Thyroid gland (tissue), 4 donors: ENCODE measurements around the gene DYNC1I1.

ENCODE experiments used
- POLR2A ChIP-seq, 2 donors: fragments of 450-650 bp; IDR thresholded peaks; one replicate each; pipeline ENCODE4 v1.6.1; 2017; ENCODE audit warnings: antibody characterized with exemption in 2 of 2, mild to moderate bottlenecking in 2 of 2, moderate library complexity in 1 of 2
- TF ChIP-seq, protein P1 (sequence below), 6 experiments: fragments of 200-600 bp in 3 of 6; fragments of 450-650 bp in 3 of 6; sonication (generic) in 3 of 6; IDR thresholded peaks; one replicate each; pipeline ENCODE4 v1.5.1; 2016 to 2019; ENCODE audit warnings: antibody characterized with exemption in 6 of 6, mild to moderate bottlenecking in 2 of 6, inconsistent platforms in 1 of 6, moderate library complexity in 1 of 6

DNA sequence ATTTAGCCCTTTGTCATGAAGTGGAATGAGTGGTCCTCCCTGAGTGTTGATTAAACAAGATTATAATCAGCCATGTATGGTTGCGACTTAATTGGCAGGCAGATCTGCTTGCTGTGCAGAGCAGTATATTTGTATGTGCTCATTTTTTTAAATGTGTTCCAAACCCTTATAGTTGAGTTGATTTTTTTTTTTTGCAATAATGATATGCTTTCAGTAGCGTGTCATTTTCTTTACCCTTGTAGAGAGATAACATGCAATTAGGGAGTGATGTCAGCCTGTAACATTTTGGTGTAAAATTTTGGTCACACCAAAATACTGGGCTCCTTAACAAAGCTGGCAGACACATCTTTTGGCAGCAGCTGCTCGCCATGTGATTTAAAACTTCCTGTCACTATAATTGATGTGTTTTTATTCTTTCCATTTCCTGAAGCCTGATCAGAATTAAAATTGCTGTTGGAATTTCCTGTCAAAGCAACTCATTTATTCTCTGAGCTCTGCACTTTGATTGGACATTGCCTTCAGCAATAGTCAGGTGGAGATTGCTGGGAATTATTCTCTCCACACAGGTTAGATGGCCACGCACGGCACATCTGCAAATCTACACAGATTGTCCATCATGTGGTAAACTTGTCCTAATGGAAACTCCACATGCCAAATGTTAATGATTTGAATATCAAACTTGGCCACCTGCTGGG is 125.3 kb downstream of the DYNC1I1 start:
- TF ChIP-seq, protein P1, sequence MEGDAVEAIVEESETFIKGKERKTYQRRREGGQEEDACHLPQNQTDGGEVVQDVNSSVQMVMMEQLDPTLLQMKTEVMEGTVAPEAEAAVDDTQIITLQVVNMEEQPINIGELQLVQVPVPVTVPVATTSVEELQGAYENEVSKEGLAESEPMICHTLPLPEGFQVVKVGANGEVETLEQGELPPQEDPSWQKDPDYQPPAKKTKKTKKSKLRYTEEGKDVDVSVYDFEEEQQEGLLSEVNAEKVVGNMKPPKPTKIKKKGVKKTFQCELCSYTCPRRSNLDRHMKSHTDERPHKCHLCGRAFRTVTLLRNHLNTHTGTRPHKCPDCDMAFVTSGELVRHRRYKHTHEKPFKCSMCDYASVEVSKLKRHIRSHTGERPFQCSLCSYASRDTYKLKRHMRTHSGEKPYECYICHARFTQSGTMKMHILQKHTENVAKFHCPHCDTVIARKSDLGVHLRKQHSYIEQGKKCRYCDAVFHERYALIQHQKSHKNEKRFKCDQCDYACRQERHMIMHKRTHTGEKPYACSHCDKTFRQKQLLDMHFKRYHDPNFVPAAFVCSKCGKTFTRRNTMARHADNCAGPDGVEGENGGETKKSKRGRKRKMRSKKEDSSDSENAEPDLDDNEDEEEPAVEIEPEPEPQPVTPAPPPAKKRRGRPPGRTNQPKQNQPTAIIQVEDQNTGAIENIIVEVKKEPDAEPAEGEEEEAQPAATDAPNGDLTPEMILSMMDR (IDR thresholded peaks at IDR 0.05), result no peak
- TF ChIP-seq POLR2A (IDR thresholded peaks at IDR 0.05), result no peak
